K562 (cell line): ENCODE results near the gene EGFL7. TPM values are rescaled to one million over a fixed set of nuclear protein-coding genes. Genes with fewer than 3 reads are reported as not detected.

Experiments used
- ARID1B ChIP-seq: fragments of 450-650 bp; IDR thresholded peaks from 2 replicates; pipeline ENCODE4 v1.6.1; 2016; ENCODE audit warnings: antibody characterized with exemption, mild to moderate bottlenecking, inconsistent platforms
- BRF1 ChIP-seq: IDR thresholded peaks from 3 replicates; pipeline ENCODE4 v1.6.1; 2011; ENCODE audit warnings: borderline replicate concordance, mild to moderate bottlenecking; ENCODE audit not compliant: insufficient read length; ENCODE audit errors: extremely low read depth
- CBFB ChIP-seq: sonication (generic); formaldehyde crosslinking; IDR thresholded peaks from 2 replicates; pipeline ENCODE4 v1.4.0; 2020; ENCODE audit warnings: mild to moderate bottlenecking, missing genetic modification reagents
- CLOCK ChIP-seq: fragments of 250-450 bp; sonication (Bioruptor Pico); IDR thresholded peaks from 2 replicates; pipeline ENCODE4 v1.4.0; 2020; ENCODE audit warnings: mild to moderate bottlenecking, moderate library complexity, borderline replicate concordance
- ERF ChIP-seq: fragments of 450-650 bp; formaldehyde crosslinking; IDR thresholded peaks from 2 replicates; pipeline ENCODE4 v1.4.0; 2020; ENCODE audit warnings: mild to moderate bottlenecking, mixed read lengths
- ESRRB ChIP-seq: fragments of 250-450 bp; sonication (Bioruptor Pico); IDR thresholded peaks from 2 replicates; pipeline ENCODE4 v1.5.0; 2020; ENCODE audit warnings: mild to moderate bottlenecking, moderate library complexity, borderline replicate concordance
- MCM3 ChIP-seq: fragments of 450-650 bp; IDR thresholded peaks from 2 replicates; pipeline ENCODE4 v1.6.1; 2016
- NEUROD1 ChIP-seq: fragments of 150-350 bp; IDR thresholded peaks from 2 replicates; pipeline ENCODE4 v1.6.1; 2014; ENCODE audit warnings: borderline replicate concordance, low read length, low read depth; ENCODE audit not compliant: partially characterized antibody
- NFRKB ChIP-seq: fragments of 450-650 bp; IDR thresholded peaks from 2 replicates; pipeline ENCODE4 v1.6.1; 2016; ENCODE audit warnings: low read depth
- PCBP1 ChIP-seq: fragments of 200-400 bp; formaldehyde crosslinking; IDR thresholded peaks from 2 replicates; pipeline ENCODE4 v1.6.1; 2018; ENCODE audit warnings: mild to moderate bottlenecking, low read depth, low read length; ENCODE audit not compliant: poor library complexity, severe bottlenecking
- PHB2 ChIP-seq: fragments of 450-650 bp; IDR thresholded peaks from 2 replicates; pipeline ENCODE4 v1.6.1; 2017; ENCODE audit warnings: low read depth
- PHF20 ChIP-seq: fragments of 450-650 bp; IDR thresholded peaks from 2 replicates; pipeline ENCODE4 v1.6.1; 2018; ENCODE audit not compliant: partially characterized antibody
- PTRF ChIP-seq: fragments of 450-650 bp; IDR thresholded peaks from 2 replicates; pipeline ENCODE4 v1.6.1; 2016; ENCODE audit warnings: mild to moderate bottlenecking, missing genetic modification characterization, missing compliant biosample characterization
- RB1 ChIP-seq: fragments of 450-650 bp; IDR thresholded peaks from 2 replicates; pipeline ENCODE4 v1.6.1; 2017; ENCODE audit warnings: low read depth, mild to moderate bottlenecking
- SMAD2 ChIP-seq: fragments of 150-350 bp; IDR thresholded peaks from 2 replicates; pipeline ENCODE4 v1.6.1; 2014; ENCODE audit warnings: low read depth, mild to moderate bottlenecking, low read length
- SMARCB1 ChIP-seq: IDR thresholded peaks from 2 replicates; pipeline ENCODE4 v1.6.1; 2011; ENCODE audit warnings: improper control_type of control experiment, low read depth; ENCODE audit not compliant: insufficient read length
- SNIP1 ChIP-seq: fragments of 450-650 bp; IDR thresholded peaks from 2 replicates; pipeline ENCODE4 v1.7.1; 2017; ENCODE audit warnings: low read depth, mild to moderate bottlenecking
- ZNF592 ChIP-seq: fragments of 450-650 bp; IDR thresholded peaks from 2 replicates; pipeline ENCODE4 v1.6.1; 2017; ENCODE audit warnings: antibody characterized with exemption, mild to moderate bottlenecking
- ZNF699 ChIP-seq: fragments of 250-450 bp; sonication (Bioruptor Pico); IDR thresholded peaks from 2 replicates; pipeline ENCODE4 v1.8.0; 2021; ENCODE audit warnings: mild to moderate bottlenecking, moderate library complexity; ENCODE audit not compliant: insufficient replicate concordance
- polyA plus RNA-seq, 8 experiments: library from polyadenylated mRNA; depleted of rRNA in 4 of 8; stranded (reverse) in 5 of 8; unstranded in 3 of 8; fragments of >200 nt; fragmentation: Nextera tagmentation in 2 of 8; fragmentation: Illumina TruSeq in 1 of 8; extraction: Ambion mirVana in 2 of 8; extraction: Trizol in 1 of 8; gene quantifications; 2 replicates each; pipeline versions ENCODE4 v1.2.1 to v1.2.3, GENCODE V29; 2011 to 2014; ENCODE audit warnings: inconsistent platforms in 1 of 8, missing spikeins in 1 of 8
- total RNA-seq, 7 experiments: library from RNA; depleted of rRNA in 6 of 7; stranded (reverse); fragments of >200 nt in 6 of 7; fragmentation: Illumina TruSeq in 2 of 7; extraction: Trizol in 2 of 7; gene quantifications; 2 replicates each; pipeline versions ENCODE4 v1.2.1 to v1.2.3, GENCODE V29; 2011 to 2021; ENCODE audit warnings: low replicate concordance in 1 of 7

Gene EGFL7
- total and polyA plus RNA-seq, 9 of the 15 experiments (the other 6 are each of a cell fraction or from before 2014, with no cell fraction given): 1.5 to 286 (median 55.5) TPM

GRCh38 chr9:136673088-136673974 lies 10.6 kb downstream of the EGFL7 start (continued):
- no peak for TF ChIP-seq CLOCK
- no peak for TF ChIP-seq ZNF592
- peak; percentile 74 for TF ChIP-seq ESRRB
- no peak for TF ChIP-seq PHF20
- TF ChIP-seq BRF1: no peak
- no peak; the same call in 1 of the 2 replicates for TF ChIP-seq ARID1B
- no peak for TF ChIP-seq PCBP1
- peak; percentile 9; the same call in 1 of the 2 replicates for TF ChIP-seq RB1
- no peak for TF ChIP-seq NFRKB
- TF ChIP-seq PTRF (tag): no peak
- no peak for TF ChIP-seq SNIP1
- TF ChIP-seq PHB2: no peak
- TF ChIP-seq ZNF699 (CRISPR knock-in tag): no peak
- TF ChIP-seq CBFB: no peak
- no peak for TF ChIP-seq MCM3
- TF ChIP-seq SMARCB1: no peak
- TF ChIP-seq NEUROD1: no peak
- TF ChIP-seq ERF: peak; percentile 84
- TF ChIP-seq SMAD2: no peak
